Epidermal melanocyte (primary cell): ENCODE results near the gene PITHD1.
"Not testable (repeated sequence)": the region's sequence is repeated elsewhere in the genome, so short reads cannot be mapped to it uniquely, and the experiment has no call there.

Source experiments
- DNase-seq: peaks from one replicate; pipeline ENCODE4 v3.0.0; 2011; ENCODE audit warnings: low spot score; ENCODE audit not compliant: insufficient read length

Gene PITHD1

GRCh38 chr1:23777979-23778814, at the start of gene PITHD1:
Gene PITHD1 (plus strand): TSS chr1:23778418. CDS start chr1:23778516, 98 bp downstream.
- peak; percentile 91 for DNase-seq

GRCh38 chr1:23732363-23733224, 45.6 kb upstream of the PITHD1 start:
- DNase-seq: no peak

GRCh38 chr1:23733281-23733680, 44.9 kb upstream of the PITHD1 start:
- not testable (repeated sequence) for DNase-seq

- DNase-seq: no peak
Measured at GRCh38 chr1:23736437-23737134, 41.6 kb upstream of the PITHD1 start.

- DNase-seq: no peak
Measured at GRCh38 chr1:23741609-23742008, 36.6 kb upstream of the PITHD1 start.

- no peak for DNase-seq
Measured at GRCh38 chr1:23742670-23743286, 35.4 kb upstream of the PITHD1 start.

- peak; percentile 88 for DNase-seq
Measured at GRCh38 chr1:23743287-23744152, 34.7 kb upstream of the PITHD1 start, which contains the start of gene ELOA. Gene ELOA (plus strand): TSS chr1:23743471. CDS start chr1:23743504, 33 bp downstream.

- peak; percentile 66 for DNase-seq
Measured at GRCh38 chr1:23745515-23745914, 32.7 kb upstream of the PITHD1 start.

GRCh38 chr1:23748016-23748415, 30.2 kb upstream of the PITHD1 start:
- DNase-seq: no peak

- peak; percentile 49 for DNase-seq
Measured at GRCh38 chr1:23751050-23751814, 27.0 kb upstream of the PITHD1 start.

- no peak for DNase-seq
Measured at GRCh38 chr1:23751815-23752200, 26.4 kb upstream of the PITHD1 start.

GRCh38 chr1:23752909-23753308, 25.3 kb upstream of the PITHD1 start:
- no peak for DNase-seq

GRCh38 chr1:23756676-23757075, 21.5 kb upstream of the PITHD1 start:
- DNase-seq: no peak

- DNase-seq: no peak
Measured at GRCh38 chr1:23757812-23758211, 20.4 kb upstream of the PITHD1 start.

GRCh38 chr1:23759277-23759676, 18.9 kb upstream of the PITHD1 start:
- no peak for DNase-seq

GRCh38 chr1:23763041-23763577, 15.1 kb upstream of the PITHD1 start:
- no peak for DNase-seq

GRCh38 chr1:23768733-23769132, 9.5 kb upstream of the PITHD1 start:
- DNase-seq: no peak

- DNase-seq: no peak
Measured at GRCh38 chr1:23772049-23772853, 6.0 kb upstream of the PITHD1 start.
